Peyer's patch (tissue), 4 donors: Measurements from ENCODE around the gene MEGF6. TPM values are rescaled to one million over a fixed set of nuclear protein-coding genes. Genes with fewer than 3 reads are reported as not detected.

Source experiments
- DNase-seq, 3 donors: peaks; one replicate each; pipeline ENCODE4 v3.0.0-alpha.2; 2017 to 2019
- H3K27ac ChIP-seq, 4 donors: fragments of 200-600 bp; sonication (generic); one replicate each; pipeline ENCODE4 v1.5.1; 2016 to 2019
- H3K27me3 ChIP-seq, 2 donors: fragments of 200-600 bp; sonication (generic); one replicate each; pipeline ENCODE4 v1.5.1; 2019
- H3K36me3 ChIP-seq, 3 donors: fragments of 200-600 bp; sonication (generic); one replicate each; pipeline ENCODE4 v1.5.1; 2016 to 2019
- H3K4me1 ChIP-seq, 4 donors: fragments of 200-600 bp; sonication (generic); one replicate each; pipeline ENCODE4 v1.5.1; 2016 to 2019
- H3K4me3 ChIP-seq, 4 donors: fragments of 200-600 bp; sonication (generic); 1 replicate in 3 of 4; 2 replicates in 1 of 4; pipeline ENCODE4 v1.5.1; 2016 to 2019; ENCODE audit warnings: mild to moderate bottlenecking in 1 of 4
- H3K9me3 ChIP-seq, 4 donors: fragments of 200-600 bp; sonication (generic); one replicate each; pipeline ENCODE4 v1.5.1; 2016 to 2019; ENCODE audit warnings: mild to moderate bottlenecking in 1 of 4
- POLR2A ChIP-seq, 2 donors: fragments of 450-650 bp; IDR thresholded peaks; one replicate each; pipeline ENCODE4 v1.5.1; 2017; ENCODE audit warnings: antibody characterized with exemption in 2 of 2, mild to moderate bottlenecking in 2 of 2, moderate library complexity in 2 of 2
- total RNA-seq, 4 donors: library from RNA; depleted of rRNA; stranded (reverse); fragments of >200 nt; gene quantifications; one replicate each; pipeline ENCODE4 v1.1.0, GENCODE V29; 2016
- TF ChIP-seq, protein P1 (sequence below), 6 experiments: fragments of 450-650 bp in 4 of 6; fragments of 200-600 bp in 2 of 6; sonication (generic) in 1 of 6; IDR thresholded peaks; one replicate each; pipeline ENCODE4 v1.5.1; 2017 to 2019; ENCODE audit warnings: antibody characterized with exemption in 6 of 6, mild to moderate bottlenecking in 3 of 6, moderate library complexity in 1 of 6

MEGF6 gene
- total RNA-seq, 4 donors from 2014 or later, result 2.5 to 61.1 (median 11.1) TPM

DNA sequence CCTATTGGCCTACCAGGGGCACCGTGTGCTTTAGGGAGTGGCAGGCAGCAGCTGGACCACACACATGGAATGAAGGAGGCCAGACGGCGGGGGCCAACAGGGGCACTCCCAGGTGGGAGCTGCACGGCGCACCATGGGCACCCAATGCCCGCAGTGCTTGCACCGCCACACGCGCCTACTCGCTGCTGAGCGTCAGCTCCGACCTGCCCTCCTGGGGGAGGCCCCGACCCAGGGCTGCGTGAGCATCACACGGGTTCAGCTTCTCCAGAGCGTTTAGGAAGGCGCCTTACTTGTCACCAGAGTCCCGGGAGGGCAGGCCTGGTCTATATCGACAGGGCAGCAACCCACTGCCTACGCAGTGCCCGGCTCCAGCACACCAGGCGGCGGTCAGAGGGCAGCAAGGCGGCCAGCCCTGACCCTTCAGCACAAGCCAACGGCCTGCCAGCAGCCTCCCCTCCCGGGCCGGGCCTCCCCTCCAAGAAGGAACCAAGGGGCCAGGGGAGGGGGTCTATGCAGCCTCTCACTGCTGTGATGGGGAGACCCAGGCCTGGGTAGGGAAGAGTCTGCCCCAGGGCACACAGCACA lies 91.9 kb downstream of the MEGF6 start:
- TF ChIP-seq POLR2A (IDR thresholded peaks at IDR 0.05), result no peak
- TF ChIP-seq, protein P1, sequence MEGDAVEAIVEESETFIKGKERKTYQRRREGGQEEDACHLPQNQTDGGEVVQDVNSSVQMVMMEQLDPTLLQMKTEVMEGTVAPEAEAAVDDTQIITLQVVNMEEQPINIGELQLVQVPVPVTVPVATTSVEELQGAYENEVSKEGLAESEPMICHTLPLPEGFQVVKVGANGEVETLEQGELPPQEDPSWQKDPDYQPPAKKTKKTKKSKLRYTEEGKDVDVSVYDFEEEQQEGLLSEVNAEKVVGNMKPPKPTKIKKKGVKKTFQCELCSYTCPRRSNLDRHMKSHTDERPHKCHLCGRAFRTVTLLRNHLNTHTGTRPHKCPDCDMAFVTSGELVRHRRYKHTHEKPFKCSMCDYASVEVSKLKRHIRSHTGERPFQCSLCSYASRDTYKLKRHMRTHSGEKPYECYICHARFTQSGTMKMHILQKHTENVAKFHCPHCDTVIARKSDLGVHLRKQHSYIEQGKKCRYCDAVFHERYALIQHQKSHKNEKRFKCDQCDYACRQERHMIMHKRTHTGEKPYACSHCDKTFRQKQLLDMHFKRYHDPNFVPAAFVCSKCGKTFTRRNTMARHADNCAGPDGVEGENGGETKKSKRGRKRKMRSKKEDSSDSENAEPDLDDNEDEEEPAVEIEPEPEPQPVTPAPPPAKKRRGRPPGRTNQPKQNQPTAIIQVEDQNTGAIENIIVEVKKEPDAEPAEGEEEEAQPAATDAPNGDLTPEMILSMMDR (IDR thresholded peaks at IDR 0.05), result no peak
- H3K4me1 ChIP-seq, result no peaks in the 10 kb centered on the region
- H3K4me3 ChIP-seq, result no peak overlapping the region
- no peaks in the 10 kb centered on the region for H3K9me3 ChIP-seq
- H3K36me3 ChIP-seq, result no peaks in the 10 kb centered on the region
- H3K27me3 ChIP-seq, result no peaks in the 10 kb centered on the region
- DNase-seq, result no peak
- H3K27ac ChIP-seq, result no peak overlapping the region

DNA sequence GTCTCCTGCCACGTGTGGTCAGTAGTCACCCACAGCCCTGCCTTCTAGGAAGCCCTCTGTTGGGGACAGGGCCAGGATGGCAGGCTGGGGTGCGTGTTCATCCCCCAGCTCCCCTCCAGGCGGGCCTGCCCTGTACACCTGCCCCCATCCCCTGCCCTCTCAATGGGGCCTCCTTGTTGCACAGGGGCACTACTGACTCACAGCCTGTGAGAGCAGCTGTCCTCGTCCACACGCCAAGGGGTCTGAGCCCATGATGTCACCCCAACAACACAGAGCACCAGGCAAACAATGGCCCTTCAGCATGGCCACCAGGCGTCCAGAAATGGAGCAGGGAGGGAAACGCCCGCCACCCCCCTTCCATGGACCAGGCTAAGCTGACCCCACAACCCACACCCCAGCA lies 92.6 kb downstream of the MEGF6 start:
- H3K27ac ChIP-seq, result no peak overlapping the region
- H3K36me3 ChIP-seq, result no peaks in the 10 kb centered on the region
- H3K4me1 ChIP-seq, result no peaks in the 10 kb centered on the region
- DNase-seq, result no peak
- H3K9me3 ChIP-seq, result no peaks in the 10 kb centered on the region
- H3K27me3 ChIP-seq, result no peaks in the 10 kb centered on the region
- TF ChIP-seq, protein P1 (IDR thresholded peaks at IDR 0.05), result no peak
- TF ChIP-seq POLR2A (IDR thresholded peaks at IDR 0.05), result no peak
- H3K4me3 ChIP-seq, result no peak overlapping the region

- Histone ChIP-seq H3K27ac (no peak overlapping the region), H3K4me3 (no peak overlapping the region), H3K9me3 (no peaks in the 10 kb centered on the region), H3K36me3 (no peaks in the 10 kb centered on the region), H3K27me3 (no peaks in the 10 kb centered on the region), H3K4me1 (no peaks in the 10 kb centered on the region)
- no peak for DNase-seq
- no peak for TF ChIP-seq POLR2A (IDR thresholded peaks at IDR 0.05)
- TF ChIP-seq, protein P1 (IDR thresholded peaks at IDR 0.05), result peak; percentile 14 to 60 (median 50)
Measured at GRCh38 chr1:3518256-3518655, 93.1 kb downstream of the MEGF6 start.

DNA sequence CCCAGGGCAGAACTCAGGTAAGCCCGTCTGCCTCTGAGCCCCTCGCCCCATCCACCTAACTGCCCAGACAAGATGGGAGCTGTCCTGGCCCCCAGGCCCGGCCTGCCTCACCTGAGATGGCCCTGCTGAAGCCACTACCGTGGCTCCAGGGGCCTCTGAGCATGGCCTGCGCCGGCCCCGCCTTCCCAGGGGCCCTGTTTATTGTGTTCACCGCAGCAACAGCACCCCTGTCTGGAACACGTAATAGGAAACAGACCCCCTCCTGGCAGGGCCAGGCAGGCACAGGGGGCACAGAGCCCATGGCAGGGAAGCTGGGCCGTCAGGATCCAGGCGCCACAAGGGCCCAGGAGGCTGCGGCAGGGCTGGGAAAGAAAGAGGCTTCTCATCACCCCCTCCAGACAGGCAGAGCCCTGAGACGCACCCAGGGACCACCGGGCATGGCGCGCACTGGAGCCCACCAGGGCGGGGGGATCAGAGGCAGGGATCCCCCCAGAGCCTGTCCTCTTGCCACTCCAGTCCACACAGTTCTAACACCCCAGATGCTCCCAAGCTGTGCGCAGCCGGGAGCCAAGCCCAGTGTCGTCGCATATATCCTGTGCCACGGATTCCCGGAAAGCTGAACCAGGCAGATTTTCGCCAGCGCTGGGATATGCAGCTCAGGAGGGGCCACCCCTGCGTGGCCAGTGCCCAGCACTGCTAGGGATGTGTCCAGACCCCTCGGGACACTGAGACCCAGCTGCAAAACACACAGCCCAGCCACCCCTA lies 94.2 kb downstream of the MEGF6 start:
- H3K36me3 ChIP-seq, result no peaks in the 10 kb centered on the region
- no peaks in the 10 kb centered on the region for H3K27me3 ChIP-seq
- DNase-seq, result no peak
- H3K4me3 ChIP-seq, result no peak overlapping the region
- no peaks in the 10 kb centered on the region for H3K9me3 ChIP-seq
- H3K4me1 ChIP-seq, result no peaks in the 10 kb centered on the region
- TF ChIP-seq, protein P1 (IDR thresholded peaks at IDR 0.05), result no peak
- TF ChIP-seq POLR2A (IDR thresholded peaks at IDR 0.05), result no peak
- no peak overlapping the region for H3K27ac ChIP-seq

DNA sequence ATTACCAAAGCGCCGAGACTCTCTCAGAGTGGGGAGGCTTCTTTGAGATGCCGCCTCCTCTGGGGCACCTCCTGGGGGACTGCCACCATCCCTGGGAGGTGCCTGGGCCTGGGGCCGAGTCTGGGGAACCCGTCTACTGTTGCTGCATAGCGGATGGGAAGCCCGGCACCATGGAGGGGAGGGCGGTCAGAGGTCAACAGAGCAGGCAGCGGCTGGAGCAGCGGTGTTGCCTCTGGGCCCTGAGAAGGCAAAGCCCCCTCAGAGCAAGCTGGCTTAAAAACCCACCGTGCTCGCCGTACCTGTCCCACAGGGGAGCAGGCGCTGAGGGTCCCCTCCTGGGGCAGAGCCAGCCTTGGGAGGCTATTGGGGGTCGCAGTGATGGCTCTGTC lies 94.8 kb downstream of the MEGF6 start:
- Histone ChIP-seq H3K27ac (no peak overlapping the region), H3K4me1 (no peaks in the 10 kb centered on the region), H3K36me3 (no peaks in the 10 kb centered on the region), H3K9me3 (no peaks in the 10 kb centered on the region), H3K4me3 (no peak overlapping the region), H3K27me3 (no peaks in the 10 kb centered on the region)
- TF ChIP-seq, protein P1 (IDR thresholded peaks at IDR 0.05), result no peak
- no peak for TF ChIP-seq POLR2A (IDR thresholded peaks at IDR 0.05)
- no peak for DNase-seq
